B cell (primary cell): ENCODE results near the gene CCDC187.

Experiments
- CTCF ChIP-seq: fragments of 200-600 bp; IDR thresholded peaks from one replicate; pipeline ENCODE4 v1.8.0; 2022; ENCODE audit warnings: antibody characterized with exemption, mild to moderate bottlenecking
- EZH2 ChIP-seq: IDR thresholded peaks from 2 replicates; pipeline ENCODE4 v1.6.1; 2012; ENCODE audit warnings: borderline replicate concordance, low read depth, mild to moderate bottlenecking, moderate library complexity, low read length; ENCODE audit not compliant: insufficient read depth, poor library complexity, severe bottlenecking

- no peak for TF ChIP-seq EZH2
- TF ChIP-seq CTCF, result no peak
Observed at GRCh38 chr9:136246849-136247550, 56.9 kb downstream of the CCDC187 start.
